HL-60 (cell line): ENCODE measurements around the gene BLOC1S5.

Source experiments
- POLR2AphosphoS5 ChIP-seq: IDR thresholded peaks from 2 replicates; pipeline ENCODE4 v1.6.1; 2012; ENCODE audit warnings: low read depth
- REST ChIP-seq: IDR thresholded peaks from 2 replicates; pipeline ENCODE4 v1.6.1; 2012; ENCODE audit warnings: low read depth; ENCODE audit not compliant: insufficient replicate concordance
- SPI1 ChIP-seq: IDR thresholded peaks from 2 replicates; pipeline ENCODE4 v1.6.1; 2012; ENCODE audit warnings: low read depth, mild to moderate bottlenecking, borderline replicate concordance
- TF ChIP-seq, protein P1 (sequence below): IDR thresholded peaks from one replicate; pipeline ENCODE4 v1.5.1; 2011; ENCODE audit warnings: low read length, control low read depth, inconsistent platforms; ENCODE audit not compliant: insufficient read depth

GRCh38 chr6:8085053-8085511, 20.9 kb upstream of the BLOC1S5 start:
- TF ChIP-seq, protein P1, sequence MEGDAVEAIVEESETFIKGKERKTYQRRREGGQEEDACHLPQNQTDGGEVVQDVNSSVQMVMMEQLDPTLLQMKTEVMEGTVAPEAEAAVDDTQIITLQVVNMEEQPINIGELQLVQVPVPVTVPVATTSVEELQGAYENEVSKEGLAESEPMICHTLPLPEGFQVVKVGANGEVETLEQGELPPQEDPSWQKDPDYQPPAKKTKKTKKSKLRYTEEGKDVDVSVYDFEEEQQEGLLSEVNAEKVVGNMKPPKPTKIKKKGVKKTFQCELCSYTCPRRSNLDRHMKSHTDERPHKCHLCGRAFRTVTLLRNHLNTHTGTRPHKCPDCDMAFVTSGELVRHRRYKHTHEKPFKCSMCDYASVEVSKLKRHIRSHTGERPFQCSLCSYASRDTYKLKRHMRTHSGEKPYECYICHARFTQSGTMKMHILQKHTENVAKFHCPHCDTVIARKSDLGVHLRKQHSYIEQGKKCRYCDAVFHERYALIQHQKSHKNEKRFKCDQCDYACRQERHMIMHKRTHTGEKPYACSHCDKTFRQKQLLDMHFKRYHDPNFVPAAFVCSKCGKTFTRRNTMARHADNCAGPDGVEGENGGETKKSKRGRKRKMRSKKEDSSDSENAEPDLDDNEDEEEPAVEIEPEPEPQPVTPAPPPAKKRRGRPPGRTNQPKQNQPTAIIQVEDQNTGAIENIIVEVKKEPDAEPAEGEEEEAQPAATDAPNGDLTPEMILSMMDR = no peak
- TF ChIP-seq REST (no peak), POLR2AphosphoS5 (no peak), SPI1 (no peak)
